GM19467 (cell line): ENCODE data around the gene M1AP.

Experiments
- ATAC-seq: cut with Tn5 transposase; IDR thresholded peaks from one replicate; pipeline ENCODE4 v1.9.1; 2021; ENCODE audit warnings: mild to moderate bottlenecking, moderate library complexity; ENCODE audit not compliant: unreplicated experiment

M1AP gene

GRCh38 chr2:74551530-74551929, 96.6 kb downstream of the M1AP start:
- no peak for ATAC-seq

- no peak for ATAC-seq
Measured at GRCh38 chr2:74550231-74550630, 97.9 kb downstream of the M1AP start.

GRCh38 chr2:74548900-74549826, 99.0 kb downstream of the M1AP start:
- no peak for ATAC-seq

- no peak for ATAC-seq
Measured at GRCh38 chr2:74548285-74548899, 99.7 kb downstream of the M1AP start.

- ATAC-seq, result no peak
Measured at GRCh38 chr2:74546004-74546403, 102.1 kb downstream of the M1AP start.

- ATAC-seq, result no peak
Measured at GRCh38 chr2:74544634-74545033, 103.5 kb downstream of the M1AP start.

GRCh38 chr2:74542978-74543377, 105.2 kb downstream of the M1AP start:
- ATAC-seq, result no peak

GRCh38 chr2:74540291-74540690, 107.8 kb downstream of the M1AP start:
- no peak for ATAC-seq

- ATAC-seq, result no peak
Measured at GRCh38 chr2:74538881-74539339, 109.2 kb downstream of the M1AP start.

GRCh38 chr2:74537140-74537539, 111.0 kb downstream of the M1AP start:
- no peak for ATAC-seq

GRCh38 chr2:74536166-74536950, 111.8 kb downstream of the M1AP start:
- ATAC-seq, result no peak

GRCh38 chr2:74535440-74535965, 112.6 kb downstream of the M1AP start:
- no peak for ATAC-seq

GRCh38 chr2:74534411-74534810, 113.7 kb downstream of the M1AP start:
- no peak for ATAC-seq

- ATAC-seq, result no peak
Measured at GRCh38 chr2:74533464-74533863, 114.7 kb downstream of the M1AP start.

- no peak for ATAC-seq
Measured at GRCh38 chr2:74532222-74532621, 115.9 kb downstream of the M1AP start.

GRCh38 chr2:74531666-74532065, 116.5 kb downstream of the M1AP start:
- no peak for ATAC-seq

- ATAC-seq, result no peak
Measured at GRCh38 chr2:74530239-74531187, 117.6 kb downstream of the M1AP start.

- peak; percentile 76 for ATAC-seq
Measured at GRCh38 chr2:74529357-74530238, 118.5 kb downstream of the M1AP start, which contains the start of the genes AUP1 and HTRA2. TSS of gene AUP1 (minus strand) at chr2:74529706. CDS start at chr2:74529629, 77 bp downstream. TSS of gene HTRA2 (plus strand) at chr2:74529933. CDS start at chr2:74530007, 74 bp downstream.
